ENCODE results near the gene TACC2.

The TACC2 gene

DNA sequence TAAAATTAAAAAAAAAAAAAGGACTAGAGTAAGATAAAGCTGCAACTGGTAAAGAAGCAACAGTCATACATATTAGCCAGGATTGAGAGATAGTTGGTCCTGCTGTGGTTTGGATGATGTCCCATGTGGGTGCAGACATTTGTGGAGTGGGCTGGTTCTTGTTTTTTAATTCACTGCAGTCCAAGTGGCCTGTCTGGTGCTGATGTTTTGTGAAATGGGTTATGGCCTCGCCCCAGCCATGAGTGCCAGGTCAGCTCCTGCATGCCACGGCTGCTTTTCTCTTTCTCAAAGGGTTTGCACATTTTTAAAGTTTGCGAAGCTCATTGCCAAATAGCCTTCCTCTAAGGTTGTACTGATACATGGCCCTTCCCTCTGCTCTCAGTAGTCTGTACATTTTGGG, 268.1 kb downstream of the TACC2 start:
- no peak for DNase-seq

DNA sequence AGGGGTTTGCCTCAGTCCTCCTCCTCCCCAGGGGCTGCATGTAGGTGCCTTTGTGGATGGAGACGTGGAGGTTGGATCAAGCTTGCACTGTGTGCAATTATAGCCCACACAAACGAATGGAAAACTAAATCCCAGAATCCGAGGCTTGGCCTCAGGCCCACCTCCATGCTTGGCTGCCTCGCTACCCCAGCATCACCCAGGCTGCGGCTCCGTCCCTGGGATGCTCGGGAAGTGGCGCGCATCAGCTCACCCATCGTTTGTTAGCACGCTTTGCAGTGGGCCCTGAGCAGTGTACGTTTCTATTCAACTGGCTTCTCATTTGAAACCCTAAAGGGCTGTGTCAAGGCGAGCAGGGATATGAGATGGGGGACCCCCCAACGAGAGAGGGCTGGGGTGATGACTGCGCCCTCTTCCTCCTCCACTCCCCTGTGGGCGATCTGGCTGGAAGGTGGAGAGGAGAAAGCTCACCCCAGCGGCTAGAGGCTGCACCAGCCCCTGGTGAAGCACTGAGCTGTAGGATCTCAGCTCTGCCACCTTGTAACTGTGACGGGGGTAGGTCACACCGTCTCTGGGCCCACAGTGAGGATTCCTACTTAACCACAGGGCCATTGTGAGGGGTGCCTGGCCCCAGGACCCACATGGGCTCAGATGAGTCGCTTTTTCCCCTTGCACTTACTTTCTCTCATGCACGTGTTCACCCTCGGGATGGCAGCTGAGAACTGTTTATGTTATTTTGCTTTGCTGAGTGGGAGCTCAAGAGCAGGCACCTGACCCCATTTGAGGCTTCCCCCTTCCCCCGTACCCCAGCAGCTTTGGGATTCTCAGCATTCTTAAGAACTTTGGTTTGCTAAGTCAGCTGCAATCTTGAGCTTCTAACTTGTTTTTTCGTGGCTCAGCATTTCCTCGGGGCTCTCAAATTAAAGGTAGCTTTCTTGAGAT, 269.4 kb downstream of the TACC2 start:
- no peak for DNase-seq

DNA sequence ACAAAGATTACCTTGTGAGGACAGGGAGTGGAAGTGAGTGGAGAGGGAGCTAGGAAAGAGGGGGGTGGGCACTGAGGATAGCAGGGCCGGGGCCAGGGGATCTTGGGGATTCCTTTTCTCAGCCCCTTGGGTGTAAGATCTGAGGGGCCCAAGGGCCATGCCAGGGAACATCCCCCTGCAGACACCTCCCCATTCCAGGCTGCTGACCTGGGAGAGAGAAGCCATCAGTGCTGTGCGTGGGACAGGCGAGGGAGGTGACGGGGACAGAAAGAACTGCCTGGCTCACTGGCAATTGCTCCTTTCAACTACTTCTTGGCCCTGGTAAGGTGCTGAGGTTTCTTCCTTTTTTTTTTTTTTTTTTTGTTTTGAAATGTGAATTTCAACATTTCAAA, 270.1 kb downstream of the TACC2 start:
- DNase-seq, result no peak

DNA sequence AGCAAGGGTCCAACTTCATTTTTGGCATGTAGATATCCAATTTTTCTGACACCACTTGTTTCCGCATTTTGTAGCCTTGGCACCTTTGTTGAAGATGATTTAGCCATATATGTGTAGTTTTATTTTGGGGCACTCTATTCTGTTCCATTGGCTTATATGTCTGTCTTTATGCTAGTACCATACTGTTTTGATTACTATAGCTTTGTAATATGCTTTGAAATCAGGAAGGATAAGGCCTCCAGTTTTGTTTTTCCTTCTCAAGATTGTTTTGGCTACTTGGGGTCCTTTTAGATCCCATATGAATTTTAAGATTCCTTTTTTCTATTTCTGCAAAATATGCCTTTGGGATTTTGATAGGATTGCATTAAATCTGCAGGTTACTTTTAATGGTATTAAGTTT, 272.6 kb downstream of the TACC2 start:
- no peak for DNase-seq

DNA sequence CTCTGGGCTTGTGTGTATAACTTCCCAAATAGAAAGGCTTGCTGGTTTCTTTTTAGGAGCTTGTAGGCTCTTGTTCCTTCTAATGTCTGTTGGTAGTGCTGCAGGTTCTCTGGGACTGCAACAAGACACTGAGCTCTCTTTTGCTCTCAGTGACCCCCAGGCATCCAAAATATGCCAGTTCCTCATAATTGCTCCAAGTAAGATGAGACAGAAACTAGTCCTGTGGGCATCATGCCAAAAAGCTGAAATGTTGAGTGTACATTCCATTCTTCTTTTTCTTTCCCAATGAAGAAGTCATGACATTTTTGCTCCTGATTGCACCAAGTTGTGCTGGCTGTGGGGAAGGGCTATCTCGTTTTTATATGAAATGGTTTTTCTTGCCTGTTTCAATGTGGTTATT, 275.0 kb downstream of the TACC2 start:
- no peak for DNase-seq

DNA sequence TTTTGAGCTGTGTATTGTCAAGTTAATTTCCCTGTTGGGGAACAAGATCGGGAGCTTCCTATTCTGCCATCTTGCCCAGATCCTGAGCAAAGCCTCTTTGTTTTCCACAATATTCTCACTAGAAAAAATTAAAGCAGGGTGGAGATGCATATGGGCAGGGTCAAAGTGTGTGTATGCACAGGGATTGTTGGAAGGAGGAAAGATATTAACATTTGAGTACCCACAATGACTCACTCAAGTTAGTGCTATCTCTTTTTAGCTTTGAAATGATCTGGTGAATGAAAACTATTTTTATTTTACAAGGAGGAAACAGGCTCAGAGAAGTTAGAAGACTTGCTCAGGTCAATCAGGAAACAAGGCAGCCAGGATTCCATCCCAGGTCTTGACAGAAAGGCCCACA, 275.5 kb downstream of the TACC2 start:
- DNase-seq, result no peak

DNA sequence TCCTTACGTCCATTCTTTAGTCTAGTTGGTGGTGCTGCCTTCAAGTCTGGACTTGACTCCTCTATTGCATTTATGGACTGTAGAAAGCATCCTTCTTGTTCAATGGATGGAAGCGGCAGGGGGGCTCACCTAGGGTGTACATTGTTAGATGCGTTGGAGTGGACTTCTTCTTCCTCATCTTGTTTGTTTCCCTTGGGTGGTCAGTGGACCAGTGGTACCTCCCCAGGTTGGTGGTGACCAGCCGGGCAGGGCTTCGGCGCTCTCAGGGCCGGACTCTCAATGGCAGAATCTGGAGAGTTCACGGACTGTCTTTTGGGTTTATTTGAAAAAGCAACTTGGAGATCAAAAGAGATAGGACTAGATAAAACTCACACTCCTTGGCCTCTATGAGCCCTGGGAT, 276.0 kb downstream of the TACC2 start:
- DNase-seq, result no peak

DNA sequence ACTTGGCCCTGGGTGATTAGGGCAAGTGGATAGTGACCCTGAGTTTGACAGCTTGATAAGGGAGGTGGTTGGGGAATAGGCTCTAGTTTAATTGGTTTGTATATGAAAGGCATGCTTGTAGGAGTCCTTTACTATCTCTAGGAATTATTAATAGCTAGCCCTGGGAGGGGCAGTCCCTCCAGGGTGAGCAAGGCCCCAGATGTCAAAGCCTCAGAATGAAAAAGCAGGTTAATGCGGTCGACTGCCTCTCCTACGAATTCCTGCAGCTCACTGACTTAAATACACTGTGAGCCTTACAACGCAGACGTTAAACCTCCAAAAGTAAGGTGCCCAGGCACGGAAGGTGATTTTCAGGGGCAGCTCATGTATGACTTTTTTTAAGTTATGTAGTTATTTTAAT, 276.9 kb downstream of the TACC2 start:
- DNase-seq, result no peak

DNA sequence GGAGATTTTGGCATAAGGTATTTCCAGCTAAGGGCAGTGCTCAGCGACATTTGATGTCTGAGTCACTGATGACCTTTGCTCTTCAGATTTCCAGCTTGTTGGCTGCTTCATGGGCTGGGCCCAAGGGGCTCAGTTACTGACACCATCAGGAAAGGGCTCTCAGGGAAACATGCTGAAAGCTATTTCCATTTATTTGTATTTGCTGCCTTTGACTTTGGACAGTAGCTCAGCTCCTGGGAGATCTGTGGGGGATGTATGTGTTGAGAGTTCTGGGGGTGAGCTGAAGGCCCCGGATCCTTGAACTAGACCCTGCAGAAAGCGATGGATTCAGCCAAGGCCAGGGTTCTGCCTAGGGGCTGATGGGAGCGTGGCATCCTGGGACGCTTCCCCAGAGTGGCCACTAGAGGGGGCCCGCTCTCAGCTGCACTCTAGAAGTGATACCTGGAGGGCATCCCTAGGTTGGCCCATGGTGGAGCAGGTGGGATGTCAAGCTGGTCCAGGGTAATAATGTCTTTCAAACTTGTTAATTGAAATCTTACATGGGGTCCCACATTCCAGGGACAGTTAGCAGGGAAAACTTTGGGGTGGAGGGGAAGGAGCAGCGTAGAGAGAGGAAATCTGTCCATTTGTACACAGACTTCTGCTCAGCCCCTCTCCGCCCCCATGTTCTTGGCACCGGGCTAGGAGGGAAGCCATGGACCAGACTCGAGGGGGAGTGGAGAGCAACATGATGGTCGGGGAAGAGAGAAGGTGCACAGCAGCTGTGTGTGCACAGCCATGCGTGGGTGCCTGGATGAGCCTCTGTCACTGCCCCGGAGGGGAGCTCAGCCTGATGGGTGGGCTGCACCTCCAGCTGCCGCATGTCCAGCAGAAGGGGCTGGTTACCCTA, 279.1 kb downstream of the TACC2 start:
- no peak for DNase-seq

DNA sequence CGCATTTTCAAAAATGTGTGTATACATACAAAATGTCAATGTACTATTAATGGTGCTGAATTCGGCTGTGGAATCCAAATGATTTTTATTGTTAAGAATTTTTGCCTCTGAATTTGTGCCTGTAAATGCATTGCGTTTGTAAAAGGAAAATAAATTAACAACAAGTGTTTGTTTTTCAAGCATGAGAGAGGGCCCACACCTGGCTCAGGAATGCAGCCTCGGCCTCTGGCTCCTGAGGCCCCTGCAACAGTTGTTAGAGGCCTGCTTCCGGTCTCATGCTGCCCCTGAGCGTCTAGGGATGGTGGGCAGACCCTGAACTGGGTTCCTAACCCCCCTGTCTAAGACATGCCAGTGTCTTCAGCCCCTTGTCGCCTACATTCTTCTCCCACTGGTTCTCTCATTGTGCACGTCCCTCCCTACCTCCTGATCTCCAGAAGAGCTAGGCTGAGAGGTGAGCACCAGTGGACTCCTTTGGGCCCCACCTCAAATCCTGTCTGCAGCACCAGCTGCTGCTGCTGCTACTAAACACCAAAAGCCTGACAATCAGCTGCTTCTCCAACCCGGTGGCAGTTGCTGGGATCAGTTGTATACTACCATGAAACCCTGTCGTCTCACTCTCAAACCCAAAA, 280.2 kb downstream of the TACC2 start:
- DNase-seq, result no peak

DNA sequence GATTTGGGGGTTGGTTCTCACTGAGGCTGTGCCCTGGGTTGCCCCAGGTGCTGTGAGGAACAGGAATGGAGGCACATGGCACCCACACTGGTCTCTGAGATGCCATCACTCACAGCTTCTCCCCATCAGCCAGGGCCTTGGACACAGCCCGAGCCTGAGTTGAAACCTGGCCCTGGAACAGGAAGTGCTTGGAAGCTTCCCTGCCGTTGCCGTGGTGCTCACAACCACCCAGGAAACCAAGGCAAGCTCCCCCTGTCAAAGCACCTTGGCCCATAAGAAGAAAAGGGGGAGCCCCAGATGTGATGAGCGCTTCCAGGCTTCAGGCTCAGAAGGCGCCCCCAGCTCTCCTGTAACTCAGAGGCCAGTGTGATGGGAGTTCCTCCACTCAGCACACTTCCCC, 282.1 kb downstream of the TACC2 start, which contains the start of gene BTBD16:
TSS of gene BTBD16 (plus strand) at position 221 of the 400 bp plus-strand sequence. CDS start 3,786 bp downstream, outside the sequence.
- DNase-seq, result no peak

DNA sequence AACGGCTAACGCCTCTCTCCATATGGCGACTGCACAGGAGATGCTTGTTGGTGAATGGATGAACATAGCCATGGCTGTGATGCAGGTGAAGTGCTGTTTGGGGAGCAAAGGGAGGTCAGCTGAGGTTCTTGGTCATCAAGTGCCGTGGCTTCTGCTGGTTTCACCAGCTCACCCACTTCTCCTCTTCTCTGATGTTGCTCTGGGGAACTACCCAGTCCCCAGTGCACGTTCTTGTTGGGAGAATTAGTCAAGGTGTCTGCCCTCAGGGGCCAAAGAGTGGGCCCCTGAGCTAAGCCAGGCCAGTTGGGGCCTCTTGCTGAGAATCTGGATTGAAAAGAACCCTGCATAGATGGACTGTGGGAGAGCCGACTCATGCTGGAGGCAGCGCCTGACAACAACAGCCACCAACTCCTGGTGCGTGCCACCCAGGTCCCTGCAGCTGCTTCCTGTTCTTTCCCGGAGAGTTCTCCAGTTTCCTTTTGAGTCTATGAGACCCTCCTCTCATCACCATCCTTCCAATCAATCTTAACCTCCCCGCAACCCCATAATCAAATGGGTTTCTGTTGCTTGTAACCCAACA, 285.1 kb downstream of the TACC2 start:
- no peak for DNase-seq

DNA sequence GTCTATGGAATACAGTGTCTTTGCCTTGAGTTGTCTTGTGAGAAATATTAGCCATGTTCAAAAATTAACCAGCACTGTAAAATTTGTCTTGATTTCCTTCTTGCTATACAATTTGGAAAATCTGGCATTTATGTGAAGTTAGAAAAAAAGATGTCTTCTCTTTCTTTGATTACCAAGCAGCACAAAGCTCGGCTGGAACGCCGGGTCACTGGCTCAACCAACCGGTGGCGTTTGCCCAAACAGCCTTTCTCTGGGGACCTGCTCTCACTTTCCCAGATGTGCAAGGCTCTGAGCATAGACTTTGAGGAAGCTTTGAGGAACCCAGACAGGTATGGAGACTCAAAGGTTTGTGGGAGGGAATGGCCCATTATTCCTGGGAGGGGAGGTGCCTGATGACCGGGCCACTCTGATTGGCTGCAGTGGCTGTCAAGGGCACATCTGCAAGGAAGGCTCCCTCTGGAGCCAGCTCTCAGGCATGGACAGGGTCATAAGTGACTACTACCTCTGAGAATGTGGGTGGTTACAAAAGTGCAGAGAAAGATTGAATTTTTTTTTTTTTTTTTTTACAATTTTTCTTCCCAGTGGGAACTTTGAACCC, 287.7 kb downstream of the TACC2 start:
- DNase-seq, result no peak

DNA sequence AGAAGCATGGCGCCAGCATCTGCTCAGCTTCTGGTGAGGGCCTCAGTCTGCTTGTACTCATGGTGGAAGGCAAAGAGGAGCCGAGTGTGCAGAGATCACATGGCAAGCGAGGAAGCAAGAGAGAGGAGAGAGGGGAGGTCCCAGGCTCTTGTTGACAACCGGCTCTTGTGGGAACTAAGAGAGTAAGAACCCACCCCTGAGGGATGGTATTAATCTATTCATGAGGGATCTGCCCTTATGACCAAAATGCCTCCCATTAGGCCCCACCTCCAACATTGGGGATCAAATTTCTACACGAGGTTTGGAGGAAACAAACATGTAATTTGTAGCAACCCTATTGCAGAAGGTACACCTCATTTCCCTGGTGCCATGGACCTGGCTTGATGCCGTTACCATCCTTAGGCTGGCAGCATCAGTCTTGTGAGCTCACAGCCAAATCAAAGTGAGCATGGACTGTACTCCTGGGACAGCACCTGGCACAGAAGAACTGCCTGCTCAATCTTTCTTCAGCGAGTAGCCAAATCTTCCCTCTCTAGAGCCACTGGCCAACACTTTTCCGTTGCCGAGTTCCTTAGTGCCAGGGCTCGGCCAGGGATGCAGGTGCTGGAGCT, 288.7 kb downstream of the TACC2 start:
- DNase-seq, result no peak

DNA sequence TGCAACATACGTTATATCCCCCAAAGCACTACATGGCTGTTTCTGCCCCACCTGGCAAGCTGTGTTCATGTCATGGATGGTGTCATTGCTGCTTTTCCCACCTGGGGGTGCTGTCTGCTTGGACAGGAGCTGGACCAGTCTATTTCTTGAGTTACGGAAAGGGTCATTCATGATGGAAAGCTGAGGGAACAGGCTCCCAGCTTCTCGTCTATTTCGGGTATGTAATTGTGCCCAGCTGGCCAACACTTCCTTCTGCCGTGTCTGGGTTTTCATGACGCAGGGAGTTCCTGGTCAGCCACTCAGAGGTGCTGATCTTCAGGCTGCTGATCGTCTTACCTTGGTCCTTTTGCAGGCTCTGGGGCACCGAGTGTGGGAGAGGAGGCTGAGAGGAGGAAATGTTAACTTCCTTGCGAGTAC, 290.8 kb downstream of the TACC2 start:
- DNase-seq, result no peak

DNA sequence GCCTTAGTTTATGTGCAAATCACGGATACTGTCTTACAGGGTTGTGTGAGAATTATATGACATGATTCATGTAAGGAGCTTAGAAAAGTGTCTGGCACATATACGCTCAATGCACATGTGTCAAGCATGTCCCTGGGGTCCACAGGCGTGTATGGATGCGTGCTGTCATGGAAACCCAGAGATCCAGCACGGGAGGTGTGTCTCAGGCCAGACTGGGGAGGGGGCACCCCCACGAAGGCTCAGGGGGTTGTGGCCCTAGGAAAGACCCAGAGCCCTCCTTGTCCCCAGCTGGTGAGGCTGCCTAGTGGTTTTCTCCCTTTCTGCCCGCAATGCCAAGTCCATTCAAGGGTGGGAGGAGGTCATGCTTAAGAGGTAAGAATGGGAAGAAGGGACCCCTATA, 291.2 kb downstream of the TACC2 start:
- no peak for DNase-seq

DNA sequence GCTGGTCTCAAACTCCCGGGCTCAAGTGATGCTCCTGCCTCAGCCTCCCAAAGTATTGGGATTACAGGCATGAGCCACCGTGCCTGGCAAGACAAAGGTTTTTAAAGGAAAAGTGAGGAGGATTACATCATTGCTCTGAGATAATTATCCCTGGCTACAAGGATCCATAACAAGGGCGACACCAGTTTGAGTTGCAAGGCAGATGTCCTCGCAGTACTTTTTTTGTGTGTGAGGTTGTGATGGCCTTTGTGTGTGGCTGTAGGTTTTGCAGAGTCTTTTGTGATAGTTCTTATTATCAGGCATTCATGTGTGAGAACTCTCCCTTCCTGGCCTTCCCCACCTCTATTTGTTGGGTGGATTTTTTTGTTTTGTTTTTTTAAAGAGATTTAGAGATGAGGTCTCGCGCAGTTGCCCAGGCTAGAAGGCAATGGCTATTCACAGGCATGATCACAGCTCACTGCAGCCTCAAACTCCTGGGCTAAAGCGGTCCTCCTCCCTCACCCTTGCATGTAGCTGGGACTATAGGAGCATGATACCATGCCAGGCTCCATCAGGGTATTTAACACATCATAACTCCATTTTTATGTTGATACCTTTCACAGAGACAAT, 292.2 kb downstream of the TACC2 start:
- no peak for DNase-seq

DNA sequence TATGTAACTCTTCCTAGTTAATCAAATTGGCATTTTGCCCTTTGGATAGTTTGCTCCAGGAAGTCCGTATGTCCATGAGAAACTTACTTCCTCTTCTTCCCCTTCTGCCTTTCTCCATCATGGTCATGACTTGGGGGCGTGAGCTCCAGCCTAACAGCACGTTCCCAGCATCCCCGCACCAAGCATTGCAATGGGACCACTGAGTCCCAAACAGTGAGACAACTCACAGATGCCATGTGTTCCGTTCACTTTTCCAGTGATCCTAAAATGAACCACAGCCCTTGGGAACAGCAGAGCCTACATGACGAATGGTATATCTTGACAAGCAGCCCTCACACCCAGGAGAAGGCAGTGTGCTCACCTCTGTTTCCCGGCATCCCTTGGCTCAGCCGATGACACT, 292.8 kb downstream of the TACC2 start:
- DNase-seq, result no peak

DNA sequence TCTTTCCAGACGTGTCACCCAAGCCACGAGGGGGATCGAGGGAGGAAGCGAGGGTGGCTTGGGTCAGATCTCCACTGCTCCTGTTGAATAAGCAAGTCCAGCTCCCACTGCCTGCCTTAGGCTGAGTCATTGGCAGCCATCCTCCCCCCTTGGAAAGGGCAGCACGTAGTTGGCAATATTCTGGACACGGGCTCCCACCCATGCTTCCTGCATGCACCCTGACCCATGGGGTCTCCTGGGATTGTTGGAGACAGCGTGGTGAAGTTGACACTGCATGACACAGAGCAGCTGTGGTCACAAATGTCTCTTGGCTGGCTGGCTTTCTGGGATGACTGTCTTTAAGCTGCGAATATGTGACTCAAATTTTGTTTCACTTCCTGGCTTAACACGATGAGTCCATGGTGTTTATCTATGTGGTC, 293.3 kb downstream of the TACC2 start:
- DNase-seq, result no peak

DNA sequence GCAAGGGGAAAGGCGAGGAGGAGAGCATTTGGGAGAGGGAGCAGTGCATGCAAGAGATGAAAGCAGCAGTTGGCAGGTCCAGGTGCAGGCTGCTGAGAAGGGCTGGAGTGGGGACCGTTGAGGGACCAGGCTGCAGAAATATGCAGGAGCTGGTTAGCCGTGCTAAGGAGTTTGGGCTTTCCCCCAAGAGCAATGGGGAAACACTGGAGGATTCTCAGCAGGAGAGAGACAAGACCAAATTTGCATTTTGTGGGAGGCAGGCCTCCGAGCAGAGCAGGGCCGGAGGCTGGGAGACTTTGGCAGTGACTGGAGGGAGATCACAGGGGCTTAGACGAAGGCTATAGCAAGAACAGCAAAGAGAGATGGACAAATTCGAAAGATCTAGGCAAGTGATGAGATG, 293.9 kb downstream of the TACC2 start:
- no peak for DNase-seq

Data from NCI-H1105 (cell line).